Suprapubic skin (tissue), 3 donors: ENCODE results near the gene CECR2.

Experiments
- POLR2A ChIP-seq, 2 donors: fragments of 450-650 bp; IDR thresholded peaks; one replicate each; pipeline ENCODE4 v1.6.1; 2017; ENCODE audit warnings: antibody characterized with exemption in 2 of 2, mild to moderate bottlenecking in 2 of 2, moderate library complexity in 2 of 2
- TF ChIP-seq, protein P1 (sequence below), 2 donors: fragments of 200-600 bp in 1 of 2; fragments of 450-650 bp in 1 of 2; sonication (generic) in 1 of 2; IDR thresholded peaks; one replicate each; pipeline ENCODE4 v1.5.1; 2016 to 2019; ENCODE audit warnings: antibody characterized with exemption in 2 of 2, mild to moderate bottlenecking in 1 of 2, moderate library complexity in 1 of 2

DNA sequence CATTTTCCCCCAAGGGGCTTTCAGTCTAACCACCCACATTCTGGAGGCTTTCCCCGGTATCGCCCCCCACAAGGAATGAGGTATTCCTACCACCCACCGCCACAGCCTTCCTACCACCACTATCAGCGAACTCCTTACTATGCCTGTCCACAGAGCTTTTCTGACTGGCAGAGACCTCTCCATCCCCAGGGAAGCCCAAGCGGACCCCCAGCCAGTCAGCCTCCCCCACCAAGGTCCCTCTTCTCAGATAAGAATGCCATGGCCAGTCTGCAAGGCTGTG is 179.4 kb downstream of the CECR2 start:
- TF ChIP-seq, protein P1, sequence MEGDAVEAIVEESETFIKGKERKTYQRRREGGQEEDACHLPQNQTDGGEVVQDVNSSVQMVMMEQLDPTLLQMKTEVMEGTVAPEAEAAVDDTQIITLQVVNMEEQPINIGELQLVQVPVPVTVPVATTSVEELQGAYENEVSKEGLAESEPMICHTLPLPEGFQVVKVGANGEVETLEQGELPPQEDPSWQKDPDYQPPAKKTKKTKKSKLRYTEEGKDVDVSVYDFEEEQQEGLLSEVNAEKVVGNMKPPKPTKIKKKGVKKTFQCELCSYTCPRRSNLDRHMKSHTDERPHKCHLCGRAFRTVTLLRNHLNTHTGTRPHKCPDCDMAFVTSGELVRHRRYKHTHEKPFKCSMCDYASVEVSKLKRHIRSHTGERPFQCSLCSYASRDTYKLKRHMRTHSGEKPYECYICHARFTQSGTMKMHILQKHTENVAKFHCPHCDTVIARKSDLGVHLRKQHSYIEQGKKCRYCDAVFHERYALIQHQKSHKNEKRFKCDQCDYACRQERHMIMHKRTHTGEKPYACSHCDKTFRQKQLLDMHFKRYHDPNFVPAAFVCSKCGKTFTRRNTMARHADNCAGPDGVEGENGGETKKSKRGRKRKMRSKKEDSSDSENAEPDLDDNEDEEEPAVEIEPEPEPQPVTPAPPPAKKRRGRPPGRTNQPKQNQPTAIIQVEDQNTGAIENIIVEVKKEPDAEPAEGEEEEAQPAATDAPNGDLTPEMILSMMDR (IDR thresholded peaks at IDR 0.05) = no peak
- TF ChIP-seq POLR2A (IDR thresholded peaks at IDR 0.05) = no peak
